ENCODE measurements around the gene APPBP2. TPM values are rescaled to one million over a fixed set of nuclear protein-coding genes. Genes with fewer than 3 reads are reported as not detected.

Gene APPBP2
- total and polyA plus RNA-seq, 8 donors = 4.0 to 29.6 (median 18.3) TPM

GRCh38 chr17:60395508-60396065 is 130.5 kb downstream of the APPBP2 start:
- no peaks in the 10 kb centered on the region for H3K9me3 ChIP-seq
- no peak overlapping the region for H3K4me3 ChIP-seq
- 68 to 76% methylated on average over 4 of the region's 4 CpGs for WGBS, 2 donors
- intact Hi-C loops (cut with DNase I) = no loop called here
- ATAC-seq = no peak
- H3K27me3 ChIP-seq = no peaks in the 10 kb centered on the region
- no peak overlapping the region for H3K27ac ChIP-seq
- no peak for FAIRE-seq
- H3K36me3 ChIP-seq = no peaks in the 10 kb centered on the region
- no peak for TF ChIP-seq CTCF (IDR thresholded peaks at IDR 0.05)
- peaks cover 0 to 1% (median 0%) of the 10 kb centered on the region in 3 donors for H3K4me1 ChIP-seq
- no peak for DNase-seq

DNA sequence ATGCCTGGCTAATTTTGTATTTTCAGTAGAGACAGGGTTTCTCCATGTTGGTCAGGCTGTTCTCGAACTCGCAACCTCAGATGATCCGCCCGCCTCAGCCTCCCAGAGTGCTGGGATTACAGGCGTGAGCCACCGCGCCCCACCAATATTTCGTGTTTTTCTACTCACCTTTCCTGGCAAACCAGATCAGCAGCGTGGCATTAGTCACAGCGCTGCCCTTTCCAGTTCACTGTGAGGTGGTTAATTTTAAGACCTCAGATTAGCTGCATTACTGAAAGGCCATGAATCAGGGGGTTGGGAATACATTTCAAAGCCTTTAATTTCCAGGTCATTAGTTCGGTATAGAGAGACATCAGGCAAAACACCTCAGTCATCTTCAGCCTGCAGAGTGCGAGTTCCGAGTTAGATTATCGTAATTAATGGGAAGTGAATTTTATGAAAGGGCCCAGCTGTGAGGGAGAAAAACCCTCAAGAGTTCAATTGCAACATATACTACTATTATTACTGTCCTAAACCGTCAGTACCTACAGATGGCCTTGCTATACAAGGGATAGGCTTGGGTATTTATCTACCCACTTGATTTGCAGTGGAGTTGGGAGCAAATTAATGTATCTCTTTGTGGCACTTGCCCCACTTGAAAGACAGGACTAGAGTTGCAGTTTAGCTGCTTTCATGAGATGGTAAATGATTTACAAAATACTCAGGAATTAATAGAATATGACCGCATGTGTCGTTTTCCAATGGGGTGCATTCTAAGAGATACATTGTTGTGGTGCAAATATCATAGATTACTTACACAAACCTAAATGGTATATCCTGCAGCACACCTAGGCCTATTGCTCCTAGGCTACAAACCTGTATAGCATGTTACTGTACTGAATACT is 132.0 kb downstream of the APPBP2 start:
- FAIRE-seq (no peak), ATAC-seq (no peak), DNase-seq (no peak)
- Histone ChIP-seq H3K9me3 (no peaks in the 10 kb centered on the region), H3K27ac (no peak overlapping the region), H3K27me3 (no peaks in the 10 kb centered on the region), H3K36me3 (no peaks in the 10 kb centered on the region), H3K4me3 (no peak overlapping the region), H3K4me1 (peaks cover 0 to 6% (median 5%) of the 10 kb centered on the region in 3 donors)
- TF ChIP-seq CTCF (IDR thresholded peaks at IDR 0.05) = no peak
- 90 to 91% methylated on average over 17 of the region's 17 CpGs for WGBS, 2 donors
- intact Hi-C loops (cut with DNase I) = no loop called here

Other genes starting within 250 kb of the APPBP2 start
- 10 to 100 TPM; 14.1 to 25.5 (median 16.2) TPM for gene USP32, start 134.1 kb downstream of the APPBP2 start, total RNA-seq
- gene USP32, start 134.1 kb downstream of the APPBP2 start, polyA plus RNA-seq = 1 to 10 TPM; 7.7 to 9.5 TPM
- not detected for gene CHCT1, start 103.8 kb downstream of the APPBP2 start, total RNA-seq
- gene CHCT1, start 103.8 kb downstream of the APPBP2 start, polyA plus RNA-seq = under 1 TPM in 1 of 2 donors, not detected in 1; 0.14 TPM
- 10 to 100 TPM in 1 of 6 donors, 1 to 10 TPM in 5; 5.6 to 11.6 (median 7.5) TPM for gene PPM1D, start 74.0 kb upstream of the APPBP2 start, total RNA-seq
- gene PPM1D, start 74.0 kb upstream of the APPBP2 start, polyA plus RNA-seq = 1 to 10 TPM; 1.9 to 3.4 TPM
- 10 to 100 TPM; 11.1 to 27.7 (median 13.5) TPM for gene BCAS3, start 151.6 kb upstream of the APPBP2 start, total RNA-seq
- gene BCAS3, start 151.6 kb upstream of the APPBP2 start, polyA plus RNA-seq = 1 to 10 TPM; 4.6 to 5.2 TPM

All from pancreas (tissue), 10 donors.